ENCODE results near the gene GPC6.

Gene GPC6

DNA sequence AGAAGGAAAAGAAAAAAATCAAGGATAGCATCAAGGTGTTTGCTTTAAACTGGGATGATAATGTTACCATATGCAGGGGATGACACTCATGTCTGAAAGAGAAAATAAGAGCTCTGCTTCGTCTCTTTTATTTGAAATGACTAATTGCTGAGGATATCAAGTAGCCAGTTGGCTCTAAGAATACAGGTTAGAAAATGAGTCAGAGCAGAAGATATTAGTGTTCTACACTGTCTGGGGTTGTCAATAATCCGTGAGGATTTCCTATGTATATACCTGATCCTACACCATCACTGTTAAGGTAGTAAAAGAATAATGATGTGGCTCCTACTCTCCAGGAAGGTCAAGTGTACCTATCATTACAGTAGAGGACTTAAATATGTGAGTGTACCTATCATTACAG lies 562.5 kb downstream of the GPC6 start:
- no peak overlapping the region for H3K4me3 ChIP-seq (ENCODE audit: extremely low read depth, insufficient read depth, low read length, poor library complexity, severe bottlenecking)
- WGBS, 2 experiments (ENCODE audit: insufficient coverage in 2 of 2) = 75 to 100% methylated on average over 1 of the region's 2 CpGs
- H3K27ac ChIP-seq (ENCODE audit: low read depth, low read length, severe bottlenecking) = no peak overlapping the region

GRCh38 chr13:93794197-93794885 lies 567.7 kb downstream of the GPC6 start:
- 14 to 33% methylated on average over 1 of the region's 3 CpGs for WGBS, 2 experiments (ENCODE audit: insufficient coverage in 2 of 2)
- no peak overlapping the region for H3K4me3 ChIP-seq (ENCODE audit: extremely low read depth, insufficient read depth, low read length, poor library complexity, severe bottlenecking)
- H3K36me3 ChIP-seq (ENCODE audit: control insufficient read depth, insufficient read depth, low read length) = no peaks in the 10 kb centered on the region
- H3K9me3 ChIP-seq (ENCODE audit: control insufficient read depth, low read length) = no peaks in the 10 kb centered on the region
- H3K27ac ChIP-seq (ENCODE audit: low read depth, low read length, severe bottlenecking) = no peak overlapping the region
- H3K4me1 ChIP-seq (ENCODE audit: control insufficient read depth, insufficient read depth, low read length, poor library complexity, severe bottlenecking) = no peaks in the 10 kb centered on the region

More for the DNA sequence above, 562.5 kb downstream of the GPC6 start:
- H3K36me3 ChIP-seq (ENCODE audit: control insufficient read depth, insufficient read depth, low read length) = no peaks in the 10 kb centered on the region
- no peaks in the 10 kb centered on the region for H3K4me1 ChIP-seq (ENCODE audit: control insufficient read depth, insufficient read depth, low read length, poor library complexity, severe bottlenecking)
- no peaks in the 10 kb centered on the region for H3K9me3 ChIP-seq (ENCODE audit: control insufficient read depth, low read length)

DNA sequence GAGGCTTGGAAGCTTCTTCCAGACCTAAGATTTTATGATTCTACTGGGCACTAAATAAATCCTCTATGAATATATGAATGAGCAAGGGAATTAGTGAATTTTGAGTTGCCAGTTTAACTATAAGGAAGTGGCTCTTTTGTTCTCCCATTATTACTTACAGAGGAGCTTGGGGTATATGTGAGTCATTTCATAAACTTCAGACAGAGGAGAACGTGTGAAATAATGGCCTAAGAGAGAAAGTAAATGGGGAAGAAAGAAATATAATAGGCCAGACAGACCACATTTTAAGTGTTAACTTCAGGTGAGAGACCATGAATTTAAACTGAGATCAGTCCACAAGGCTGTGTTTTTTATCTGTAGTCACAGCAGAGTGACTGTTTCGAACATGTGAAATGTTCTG lies 570.9 kb downstream of the GPC6 start:
- Histone ChIP-seq H3K4me1 (ENCODE audit: control insufficient read depth, insufficient read depth, low read length, poor library complexity, severe bottlenecking) (no peaks in the 10 kb centered on the region), H3K27ac (ENCODE audit: low read depth, low read length, severe bottlenecking) (no peak overlapping the region), H3K9me3 (ENCODE audit: control insufficient read depth, low read length) (no peaks in the 10 kb centered on the region), H3K36me3 (ENCODE audit: control insufficient read depth, insufficient read depth, low read length) (no peaks in the 10 kb centered on the region), H3K4me3 (ENCODE audit: extremely low read depth, insufficient read depth, low read length, poor library complexity, severe bottlenecking) (no peak overlapping the region)
- 65 to 79% methylated on average over 2 of the region's 2 CpGs for WGBS, 2 experiments (ENCODE audit: insufficient coverage in 2 of 2)

DNA sequence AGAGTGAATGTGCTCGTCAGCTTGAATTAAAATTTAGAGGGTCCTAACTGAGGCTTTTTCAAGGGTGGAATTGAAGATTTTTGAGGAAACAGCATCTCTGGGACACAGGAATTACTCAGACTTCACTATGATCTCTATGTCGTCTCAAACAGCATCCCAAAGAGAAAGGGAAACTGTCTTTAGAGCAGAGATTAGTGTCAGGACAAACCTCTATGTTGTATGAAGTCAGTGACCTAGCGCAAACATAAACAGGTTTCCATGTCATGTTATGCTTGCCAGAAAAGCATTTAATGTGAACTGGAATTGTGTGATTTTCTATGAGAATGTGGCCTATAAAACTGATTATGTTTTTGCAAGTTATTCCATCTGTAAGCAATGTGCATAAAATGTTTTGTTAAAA lies 573.7 kb downstream of the GPC6 start:
- Histone ChIP-seq H3K36me3 (ENCODE audit: control insufficient read depth, insufficient read depth, low read length) (no peaks in the 10 kb centered on the region), H3K27ac (ENCODE audit: low read depth, low read length, severe bottlenecking) (no peak overlapping the region), H3K4me1 (ENCODE audit: control insufficient read depth, insufficient read depth, low read length, poor library complexity, severe bottlenecking) (no peaks in the 10 kb centered on the region), H3K4me3 (ENCODE audit: extremely low read depth, insufficient read depth, low read length, poor library complexity, severe bottlenecking) (no peak overlapping the region), H3K9me3 (ENCODE audit: control insufficient read depth, low read length) (no peaks in the 10 kb centered on the region)
- 81 to 93% methylated on average over 1 to 2 of the region's 3 CpGs for WGBS, 2 experiments (ENCODE audit: insufficient coverage in 2 of 2)

DNA sequence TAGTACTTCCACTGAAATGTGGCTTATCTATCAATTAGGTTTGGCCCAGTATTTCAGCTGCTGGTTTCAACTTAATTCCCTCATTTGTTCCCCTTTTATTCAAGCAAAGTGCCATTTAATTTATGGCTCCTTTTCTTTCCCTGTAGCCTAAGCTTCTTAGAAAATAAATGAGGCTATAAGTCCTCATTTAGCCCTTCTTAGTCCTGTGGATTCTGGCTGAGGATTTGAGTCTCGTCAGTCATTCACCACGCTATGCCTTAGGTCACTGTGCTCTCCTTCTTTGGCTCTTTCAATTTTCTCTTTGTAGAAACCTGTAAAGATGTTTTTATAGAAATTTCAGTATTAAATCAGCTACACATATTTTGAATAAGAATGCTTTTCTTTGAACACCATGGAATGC lies 579.1 kb downstream of the GPC6 start:
- Histone ChIP-seq H3K4me1 (ENCODE audit: control insufficient read depth, insufficient read depth, low read length, poor library complexity, severe bottlenecking) (no peaks in the 10 kb centered on the region), H3K36me3 (ENCODE audit: control insufficient read depth, insufficient read depth, low read length) (no peaks in the 10 kb centered on the region), H3K27ac (ENCODE audit: low read depth, low read length, severe bottlenecking) (no peak overlapping the region), H3K4me3 (ENCODE audit: extremely low read depth, insufficient read depth, low read length, poor library complexity, severe bottlenecking) (no peak overlapping the region), H3K9me3 (ENCODE audit: control insufficient read depth, low read length) (no peaks in the 10 kb centered on the region)
- 80% methylated on average over 1 of the region's 2 CpGs; no CpG with 5 or more reads in 1 of the 2 experiments for WGBS, 2 experiments (ENCODE audit: insufficient coverage in 2 of 2)

DNA sequence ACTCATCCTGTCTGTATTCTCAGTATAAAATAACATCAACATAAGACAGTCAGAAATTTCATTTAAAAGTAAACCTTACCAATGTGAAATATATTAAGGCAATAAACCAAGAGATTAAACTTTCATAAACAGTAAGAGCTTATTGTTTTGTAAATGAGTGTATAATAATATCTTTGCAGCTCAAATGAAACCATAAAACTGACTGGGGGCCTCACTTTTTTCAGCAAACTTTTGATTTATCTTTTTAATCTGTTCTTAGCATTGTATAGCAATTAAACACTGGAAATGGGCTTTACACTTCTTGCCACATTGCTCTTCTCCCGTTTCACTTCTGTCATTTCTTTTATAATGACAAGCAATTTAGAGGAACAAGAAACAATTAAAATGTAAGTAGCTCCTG lies 580.3 kb downstream of the GPC6 start:
- no CpG with 5 or more reads among the region's 1 CpG for WGBS, 2 experiments (ENCODE audit: insufficient coverage in 2 of 2)
- no peaks in the 10 kb centered on the region for H3K9me3 ChIP-seq (ENCODE audit: control insufficient read depth, low read length)
- H3K4me1 ChIP-seq (ENCODE audit: control insufficient read depth, insufficient read depth, low read length, poor library complexity, severe bottlenecking) = no peaks in the 10 kb centered on the region

GRCh38 chr13:93810264-93810663 lies 583.7 kb downstream of the GPC6 start:
- Histone ChIP-seq H3K36me3 (ENCODE audit: control insufficient read depth, insufficient read depth, low read length) (no peaks in the 10 kb centered on the region), H3K4me3 (ENCODE audit: extremely low read depth, insufficient read depth, low read length, poor library complexity, severe bottlenecking) (no peak overlapping the region), H3K4me1 (ENCODE audit: control insufficient read depth, insufficient read depth, low read length, poor library complexity, severe bottlenecking) (no peaks in the 10 kb centered on the region), H3K9me3 (ENCODE audit: control insufficient read depth, low read length) (no peaks in the 10 kb centered on the region), H3K27ac (ENCODE audit: low read depth, low read length, severe bottlenecking) (no peak overlapping the region)
- 43 to 78% methylated on average over 1 of the region's 4 CpGs for WGBS, 2 experiments (ENCODE audit: insufficient coverage in 2 of 2)

More for the DNA sequence above, 580.3 kb downstream of the GPC6 start:
- H3K27ac ChIP-seq (ENCODE audit: low read depth, low read length, severe bottlenecking) = no peak overlapping the region
- H3K36me3 ChIP-seq (ENCODE audit: control insufficient read depth, insufficient read depth, low read length) = no peaks in the 10 kb centered on the region
- no peak overlapping the region for H3K4me3 ChIP-seq (ENCODE audit: extremely low read depth, insufficient read depth, low read length, poor library complexity, severe bottlenecking)

DNA sequence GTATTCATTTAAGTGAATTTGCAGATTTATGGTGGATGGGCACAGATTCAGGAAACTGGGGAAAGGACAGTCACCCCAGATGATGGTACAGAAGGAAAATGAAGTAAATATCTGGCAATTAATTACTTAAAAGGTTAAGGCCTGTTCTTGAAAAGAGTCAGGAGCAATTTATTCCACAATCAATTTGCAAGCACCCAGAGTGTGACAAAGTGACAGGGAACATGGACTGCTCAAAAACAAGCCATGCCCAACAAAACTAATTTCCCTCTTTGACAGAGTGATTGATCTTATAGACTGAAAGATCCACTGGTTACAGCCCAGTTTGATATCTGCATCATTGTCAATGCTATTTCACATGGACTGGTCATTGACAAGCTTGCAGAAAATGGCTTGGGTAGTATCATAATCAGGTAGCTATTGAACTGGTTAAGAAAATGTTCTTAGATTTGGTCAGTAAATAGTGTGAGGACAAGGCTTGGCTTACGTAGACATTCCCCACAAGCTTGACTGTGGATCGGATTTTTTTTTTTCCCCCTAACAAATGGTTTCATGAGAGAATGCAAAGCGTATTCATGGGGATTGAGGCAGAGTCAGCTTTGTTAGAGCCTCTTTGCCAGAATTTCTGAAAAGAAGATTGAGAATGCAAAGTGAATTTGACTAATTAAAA lies 584.6 kb downstream of the GPC6 start:
- Histone ChIP-seq H3K27ac (ENCODE audit: low read depth, low read length, severe bottlenecking) (no peak overlapping the region), H3K4me1 (ENCODE audit: control insufficient read depth, insufficient read depth, low read length, poor library complexity, severe bottlenecking) (no peaks in the 10 kb centered on the region), H3K36me3 (ENCODE audit: control insufficient read depth, insufficient read depth, low read length) (no peaks in the 10 kb centered on the region), H3K4me3 (ENCODE audit: extremely low read depth, insufficient read depth, low read length, poor library complexity, severe bottlenecking) (no peak overlapping the region), H3K9me3 (ENCODE audit: control insufficient read depth, low read length) (no peaks in the 10 kb centered on the region)
- WGBS, 2 experiments (ENCODE audit: insufficient coverage in 2 of 2) = 86% methylated on average over 1 of the region's 3 CpGs; no CpG with 5 or more reads in 1 of the 2 experiments

DNA sequence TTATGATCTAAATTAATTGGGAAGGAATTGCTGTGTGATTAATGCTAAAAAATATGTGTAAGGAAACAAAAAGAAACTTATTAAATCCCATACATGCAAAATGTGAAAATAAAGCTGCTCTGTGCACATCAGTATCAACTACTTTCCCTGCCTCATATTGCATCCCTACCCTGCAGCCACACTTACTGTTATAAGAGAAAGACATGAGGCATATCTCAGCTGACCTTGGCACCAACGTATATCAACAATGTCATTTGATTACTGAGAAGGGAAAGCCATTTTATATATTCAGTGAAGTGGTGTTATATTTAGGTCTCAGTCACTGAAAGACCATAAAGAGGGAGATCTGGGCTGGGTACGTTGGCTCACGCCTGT lies 585.1 kb downstream of the GPC6 start:
- 79% methylated on average over 2 of the region's 3 CpGs; no CpG with 5 or more reads in 1 of the 2 experiments for WGBS, 2 experiments (ENCODE audit: insufficient coverage in 2 of 2)

DNA sequence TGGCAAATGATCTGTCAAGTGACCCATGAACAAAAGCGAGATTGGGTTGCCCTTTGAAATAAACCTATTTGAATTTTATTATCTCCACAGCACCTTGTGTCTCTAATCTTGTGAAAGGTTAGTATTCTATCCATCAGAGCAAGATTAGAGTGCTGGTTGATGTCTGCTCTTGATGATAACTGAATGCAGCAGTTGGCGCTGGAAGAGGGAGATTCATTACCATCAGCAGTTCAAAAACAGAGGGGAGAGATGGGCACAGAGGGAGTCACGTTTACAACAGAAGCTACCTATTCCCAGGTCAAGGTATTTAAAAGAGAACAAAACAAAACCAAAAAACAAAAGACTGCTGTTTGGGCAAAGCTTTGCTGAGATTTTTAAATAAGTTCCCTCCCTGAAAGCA lies 588.1 kb downstream of the GPC6 start:
- WGBS, 2 experiments (ENCODE audit: insufficient coverage in 2 of 2) = 60 to 93% methylated on average over 1 to 2 of the region's 3 CpGs

More for the DNA sequence above, 585.1 kb downstream of the GPC6 start:
- H3K27ac ChIP-seq (ENCODE audit: low read depth, low read length, severe bottlenecking) = no peak overlapping the region
- no peaks in the 10 kb centered on the region for H3K36me3 ChIP-seq (ENCODE audit: control insufficient read depth, insufficient read depth, low read length)
- no peaks in the 10 kb centered on the region for H3K4me1 ChIP-seq (ENCODE audit: control insufficient read depth, insufficient read depth, low read length, poor library complexity, severe bottlenecking)
- H3K4me3 ChIP-seq (ENCODE audit: extremely low read depth, insufficient read depth, low read length, poor library complexity, severe bottlenecking) = no peak overlapping the region
- no peaks in the 10 kb centered on the region for H3K9me3 ChIP-seq (ENCODE audit: control insufficient read depth, low read length)

DNA sequence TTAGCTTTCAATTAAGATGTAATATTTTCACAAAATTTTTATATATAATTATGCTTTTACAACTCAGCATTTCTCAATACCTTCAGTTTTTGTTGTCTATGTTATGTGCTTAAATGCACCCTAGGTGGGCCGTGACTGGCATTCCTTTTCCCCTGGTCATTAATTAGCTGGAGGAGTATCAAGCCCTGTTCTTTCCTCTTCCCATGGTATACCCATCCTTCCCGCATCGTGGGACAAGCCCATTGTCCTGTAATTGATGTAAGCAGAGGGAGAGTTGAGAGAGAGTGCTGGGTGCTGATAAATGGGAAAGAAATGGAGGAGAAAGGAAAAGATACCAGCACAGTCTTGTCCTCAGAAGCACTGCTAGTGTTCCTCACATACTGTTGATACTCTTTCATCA lies 591.7 kb downstream of the GPC6 start:
- H3K4me3 ChIP-seq (ENCODE audit: extremely low read depth, insufficient read depth, low read length, poor library complexity, severe bottlenecking) = no peak overlapping the region
- H3K36me3 ChIP-seq (ENCODE audit: control insufficient read depth, insufficient read depth, low read length) = no peaks in the 10 kb centered on the region
- no peaks in the 10 kb centered on the region for H3K4me1 ChIP-seq (ENCODE audit: control insufficient read depth, insufficient read depth, low read length, poor library complexity, severe bottlenecking)
- no peak overlapping the region for H3K27ac ChIP-seq (ENCODE audit: low read depth, low read length, severe bottlenecking)
- no peaks in the 10 kb centered on the region for H3K9me3 ChIP-seq (ENCODE audit: control insufficient read depth, low read length)
- 60% methylated on average over 2 of the region's 3 CpGs; no CpG with 5 or more reads in 1 of the 2 experiments for WGBS, 2 experiments (ENCODE audit: insufficient coverage in 2 of 2)

More for the DNA sequence above, 588.1 kb downstream of the GPC6 start:
- no peaks in the 10 kb centered on the region for H3K36me3 ChIP-seq (ENCODE audit: control insufficient read depth, insufficient read depth, low read length)
- no peaks in the 10 kb centered on the region for H3K4me1 ChIP-seq (ENCODE audit: control insufficient read depth, insufficient read depth, low read length, poor library complexity, severe bottlenecking)
- no peak overlapping the region for H3K4me3 ChIP-seq (ENCODE audit: extremely low read depth, insufficient read depth, low read length, poor library complexity, severe bottlenecking)
- no peak overlapping the region for H3K27ac ChIP-seq (ENCODE audit: low read depth, low read length, severe bottlenecking)
- H3K9me3 ChIP-seq (ENCODE audit: control insufficient read depth, low read length) = no peaks in the 10 kb centered on the region
